MG63 (cell line): Measurements from ENCODE around the gene CDK11A. TPM values are rescaled to one million over a fixed set of nuclear protein-coding genes. Genes with fewer than 3 reads are reported as not detected.
"Not testable (repeated sequence)": the region's sequence is repeated elsewhere in the genome, so short reads cannot be mapped to it uniquely, and the experiment has no call there.

Experiments
- DNase-seq: peaks from one replicate; pipeline ENCODE4 v3.0.0-alpha.2; 2020
- H3K27me3 ChIP-seq: fragments of 250-450 bp; sonication (Bioruptor Pico); 2 replicates; pipeline ENCODE4 v1.5.1; 2020; ENCODE audit warnings: mild to moderate bottlenecking, moderate library complexity
- H3K36me3 ChIP-seq: fragments of 250-450 bp; sonication (Bioruptor Pico); 2 replicates; pipeline ENCODE4 v1.5.1; 2020; ENCODE audit warnings: mild to moderate bottlenecking, moderate library complexity
- H3K4me3 ChIP-seq: fragments of 250-450 bp; sonication (Bioruptor Pico); 2 replicates; pipeline ENCODE4 v1.5.1; 2020; ENCODE audit warnings: mild to moderate bottlenecking, moderate library complexity
- H3K9me3 ChIP-seq: fragments of 250-450 bp; sonication (Bioruptor Pico); 2 replicates; pipeline ENCODE4 v1.5.1; 2020; ENCODE audit warnings: mild to moderate bottlenecking, moderate library complexity
- total RNA-seq: library from RNA; depleted of rRNA; stranded (reverse); fragments of >200 nt; shearing (Covaris generic); gene quantifications from 2 replicates; pipeline ENCODE4 v1.2.3, GENCODE V29; 2014; ENCODE audit warnings: low replicate concordance; rRNA removed

Gene CDK11A
- total RNA-seq, 1 experiment from 2014 or later: 9.6 TPM

- H3K27me3 ChIP-seq, H3K4me3 ChIP-seq, DNase-seq, H3K9me3 ChIP-seq: not testable (repeated sequence)
- peaks cover 15% of the 10 kb centered on the region for H3K36me3 ChIP-seq
Measured at GRCh38 chr1:1662392-1662791, 61.8 kb downstream of the CDK11A start.

GRCh38 chr1:1658583-1659549 lies 65.3 kb downstream of the CDK11A start, which contains the start of gene CDK11B:
TSS of gene CDK11B (minus strand) at chr1:1659004. CDS start at chr1:1657485, 1,519 bp downstream.
- DNase-seq: peak; percentile 96

More at GRCh38 chr1:1658583-1659549, 65.3 kb downstream of the CDK11A start, which contains the start of gene CDK11B:
- not testable (repeated sequence) for H3K9me3 ChIP-seq, H3K27me3 ChIP-seq
- peak within 1 kb of the TSS; percentile 87 for H3K4me3 ChIP-seq
- peaks cover 27% of the 10 kb centered on the region for H3K36me3 ChIP-seq

Other genes starting within 250 kb of the CDK11A start
- 66.9 and 74.6 TPM in 2 replicates for gene ATAD3A, start 212.2 kb downstream of the CDK11A start, total RNA-seq
- not detected in 2 replicates for gene TMEM240, start 183.7 kb downstream of the CDK11A start, total RNA-seq
- gene SSU72, start 149.5 kb downstream of the CDK11A start, total RNA-seq: 168 and 203 TPM in 2 replicates
- 4.0 and 8.7 TPM in 2 replicates for gene FNDC10, start 124.2 kb downstream of the CDK11A start, total RNA-seq
- gene MIB2, start 108.9 kb downstream of the CDK11A start, total RNA-seq: 26.4 and 66.8 TPM in 2 replicates
- gene MMP23B, start 92.2 kb downstream of the CDK11A start, total RNA-seq: 1.6 TPM in 1 of 2 replicates, not detected in the other
- 4.5 and 12.8 TPM in 2 replicates for gene CDK11B, start 65.4 kb downstream of the CDK11A start, total RNA-seq
- gene SLC35E2B, start 31.6 kb downstream of the CDK11A start, total RNA-seq: 14.2 and 21.7 TPM in 2 replicates
- 37.8 and 61.4 TPM in 2 replicates for gene NADK, start 54.1 kb upstream of the CDK11A start, total RNA-seq
- 327 and 329 TPM in 2 replicates for gene GNB1, start 166.7 kb upstream of the CDK11A start, total RNA-seq
- 0.20 TPM in 1 of 2 replicates, not detected in the other for gene CALML6, start 190.9 kb upstream of the CDK11A start, total RNA-seq
- not detected in 2 replicates for gene TMEM52, start 194.9 kb upstream of the CDK11A start, total RNA-seq